ENCODE results near the gene MYO3B. TPM values are rescaled to one million over a fixed set of nuclear protein-coding genes. Genes with fewer than 3 reads are reported as not detected.

MYO3B gene
- 0.15 TPM for polyA plus RNA-seq (2012; ENCODE audit: insufficient read length, low read depth)

DNA sequence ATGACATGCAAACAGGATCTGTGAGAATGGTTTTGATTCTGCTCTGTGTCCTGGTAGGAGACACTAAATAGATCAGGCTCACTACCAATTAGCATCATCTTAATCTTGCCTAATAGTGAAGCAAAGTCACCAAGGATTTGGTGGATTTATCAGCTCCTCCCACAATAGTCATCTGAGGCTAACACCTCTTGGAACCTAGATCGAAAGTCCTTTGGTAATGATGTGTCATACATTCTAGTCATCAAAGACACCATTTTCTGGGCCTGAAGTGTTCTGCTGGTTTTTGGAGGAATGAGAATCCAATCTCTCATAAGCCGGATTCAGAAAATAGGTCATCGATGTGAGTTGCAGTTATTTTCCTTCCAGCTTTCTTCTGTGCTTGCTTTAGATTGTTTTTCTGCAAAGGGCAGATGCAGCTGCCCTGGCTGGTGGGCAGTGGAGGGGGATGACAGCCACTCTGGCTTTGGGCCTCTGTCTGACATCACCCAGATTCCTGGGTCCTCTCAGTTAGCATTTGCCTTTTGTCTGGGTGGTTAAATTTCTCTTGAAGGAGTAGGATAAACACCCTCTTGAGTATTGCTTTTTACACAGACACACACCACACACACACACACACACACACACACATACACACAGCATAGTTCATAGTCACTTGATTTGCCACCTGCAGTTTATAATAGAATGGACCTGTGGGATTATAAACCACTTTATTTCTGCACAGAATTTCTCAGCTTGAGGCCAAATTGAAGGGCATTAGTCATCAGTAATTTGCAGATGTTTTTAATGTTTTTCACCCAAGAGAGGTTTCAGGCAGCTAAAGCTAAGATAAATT, at the start of gene MYO3B:
Gene MYO3B (plus strand): TSS at position 198 of the 832 bp plus-strand sequence. CDS start 141 bp downstream, at position 339.
- TF ChIP-seq FOXP2 (optimal IDR thresholded peaks at IDR 0.05; ENCODE audit: borderline replicate concordance, extremely low read depth, extremely low read length, insufficient read depth), result no peak
- TF ChIP-seq SIN3A (IDR thresholded peaks at IDR 0.05; ENCODE audit: borderline replicate concordance, insufficient read depth, low read length), result no peak
- TF ChIP-seq, protein P1, sequence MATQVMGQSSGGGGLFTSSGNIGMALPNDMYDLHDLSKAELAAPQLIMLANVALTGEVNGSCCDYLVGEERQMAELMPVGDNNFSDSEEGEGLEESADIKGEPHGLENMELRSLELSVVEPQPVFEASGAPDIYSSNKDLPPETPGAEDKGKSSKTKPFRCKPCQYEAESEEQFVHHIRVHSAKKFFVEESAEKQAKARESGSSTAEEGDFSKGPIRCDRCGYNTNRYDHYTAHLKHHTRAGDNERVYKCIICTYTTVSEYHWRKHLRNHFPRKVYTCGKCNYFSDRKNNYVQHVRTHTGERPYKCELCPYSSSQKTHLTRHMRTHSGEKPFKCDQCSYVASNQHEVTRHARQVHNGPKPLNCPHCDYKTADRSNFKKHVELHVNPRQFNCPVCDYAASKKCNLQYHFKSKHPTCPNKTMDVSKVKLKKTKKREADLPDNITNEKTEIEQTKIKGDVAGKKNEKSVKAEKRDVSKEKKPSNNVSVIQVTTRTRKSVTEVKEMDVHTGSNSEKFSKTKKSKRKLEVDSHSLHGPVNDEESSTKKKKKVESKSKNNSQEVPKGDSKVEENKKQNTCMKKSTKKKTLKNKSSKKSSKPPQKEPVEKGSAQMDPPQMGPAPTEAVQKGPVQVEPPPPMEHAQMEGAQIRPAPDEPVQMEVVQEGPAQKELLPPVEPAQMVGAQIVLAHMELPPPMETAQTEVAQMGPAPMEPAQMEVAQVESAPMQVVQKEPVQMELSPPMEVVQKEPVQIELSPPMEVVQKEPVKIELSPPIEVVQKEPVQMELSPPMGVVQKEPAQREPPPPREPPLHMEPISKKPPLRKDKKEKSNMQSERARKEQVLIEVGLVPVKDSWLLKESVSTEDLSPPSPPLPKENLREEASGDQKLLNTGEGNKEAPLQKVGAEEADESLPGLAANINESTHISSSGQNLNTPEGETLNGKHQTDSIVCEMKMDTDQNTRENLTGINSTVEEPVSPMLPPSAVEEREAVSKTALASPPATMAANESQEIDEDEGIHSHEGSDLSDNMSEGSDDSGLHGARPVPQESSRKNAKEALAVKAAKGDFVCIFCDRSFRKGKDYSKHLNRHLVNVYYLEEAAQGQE (IDR thresholded peaks at IDR 0.05; ENCODE audit: insufficient read depth in 1 of 2, low read depth in 2 of 2, low read length in 2 of 2), result no peak
- no peak for TF ChIP-seq POLR2AphosphoS5 (IDR thresholded peaks at IDR 0.05; ENCODE audit: low read depth, low read length)
- TF ChIP-seq TAF1 (IDR thresholded peaks at IDR 0.05; ENCODE audit: borderline replicate concordance, insufficient read depth, low read length), result no peak

- TF ChIP-seq FOXP2 (optimal IDR thresholded peaks at IDR 0.05; ENCODE audit: borderline replicate concordance, extremely low read depth, extremely low read length, insufficient read depth) (no peak), TAF1 (IDR thresholded peaks at IDR 0.05; ENCODE audit: borderline replicate concordance, insufficient read depth, low read length) (no peak), SIN3A (IDR thresholded peaks at IDR 0.05; ENCODE audit: borderline replicate concordance, insufficient read depth, low read length) (no peak), POLR2AphosphoS5 (IDR thresholded peaks at IDR 0.05; ENCODE audit: low read depth, low read length) (no peak)
- TF ChIP-seq, protein P1 (IDR thresholded peaks at IDR 0.05; ENCODE audit: insufficient read depth in 1 of 2, low read depth in 2 of 2, low read length in 2 of 2), result no peak
These were observed 38.5 kb upstream of the MYO3B start for GRCh38 chr2:170139276-170139967.

DNA sequence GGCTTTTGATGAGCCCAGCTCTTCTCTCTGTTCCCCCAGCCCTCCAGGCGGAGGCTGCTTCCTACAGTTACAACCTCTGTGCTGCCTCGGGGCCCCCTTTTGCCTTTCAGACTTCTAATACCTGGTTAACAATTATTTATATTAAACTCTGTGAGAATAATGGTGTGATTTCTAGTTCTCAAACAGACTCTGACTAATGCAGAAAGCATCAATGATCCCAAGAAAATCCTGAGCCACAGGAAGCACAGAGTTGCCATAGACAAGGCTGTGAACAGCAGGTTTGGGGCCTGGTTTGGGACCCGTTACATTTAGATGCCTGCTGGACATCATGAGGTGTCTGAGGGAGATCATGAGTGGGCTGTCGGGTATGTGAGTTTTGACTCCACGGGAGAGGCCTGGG, 37.4 kb upstream of the MYO3B start:
- TF ChIP-seq FOXP2 (optimal IDR thresholded peaks at IDR 0.05; ENCODE audit: borderline replicate concordance, extremely low read depth, extremely low read length, insufficient read depth) (no peak), POLR2AphosphoS5 (IDR thresholded peaks at IDR 0.05; ENCODE audit: low read depth, low read length) (no peak), TAF1 (IDR thresholded peaks at IDR 0.05; ENCODE audit: borderline replicate concordance, insufficient read depth, low read length) (no peak)
- TF ChIP-seq, protein P1 (IDR thresholded peaks at IDR 0.05; ENCODE audit: insufficient read depth in 1 of 2, low read depth in 2 of 2, low read length in 2 of 2), result no peak

- TF ChIP-seq SIN3A (IDR thresholded peaks at IDR 0.05; ENCODE audit: borderline replicate concordance, insufficient read depth, low read length), result no peak
- no peak for TF ChIP-seq TAF1 (IDR thresholded peaks at IDR 0.05; ENCODE audit: borderline replicate concordance, insufficient read depth, low read length)
These were observed 36.1 kb upstream of the MYO3B start for GRCh38 chr2:170141865-170142264.

DNA sequence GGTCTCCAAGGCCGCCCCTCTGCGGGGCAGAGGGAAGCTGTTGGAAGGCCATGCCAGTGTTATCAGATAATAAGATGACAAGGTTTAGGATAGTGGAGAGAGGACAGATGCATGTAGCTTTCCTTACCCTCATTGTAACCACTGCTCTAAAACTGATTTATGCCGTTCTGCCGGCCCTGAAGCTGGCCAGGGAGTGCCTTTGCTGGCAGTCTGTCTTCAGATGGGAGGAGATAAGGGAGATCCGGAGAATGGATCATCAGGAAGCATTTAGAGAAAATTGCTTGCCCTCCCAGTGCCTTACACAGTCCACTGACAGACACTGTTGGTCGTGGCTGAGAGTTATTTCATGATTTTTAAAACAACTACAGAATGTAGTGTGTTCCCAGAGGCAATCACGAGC, 35.4 kb upstream of the MYO3B start:
- TF ChIP-seq TAF1 (IDR thresholded peaks at IDR 0.05; ENCODE audit: borderline replicate concordance, insufficient read depth, low read length), result no peak
- TF ChIP-seq, protein P1 (IDR thresholded peaks at IDR 0.05; ENCODE audit: insufficient read depth in 1 of 2, low read depth in 2 of 2, low read length in 2 of 2), result no peak
- TF ChIP-seq FOXP2 (optimal IDR thresholded peaks at IDR 0.05; ENCODE audit: borderline replicate concordance, extremely low read depth, extremely low read length, insufficient read depth), result no peak
- TF ChIP-seq SIN3A (IDR thresholded peaks at IDR 0.05; ENCODE audit: borderline replicate concordance, insufficient read depth, low read length), result no peak
- no peak for TF ChIP-seq POLR2AphosphoS5 (IDR thresholded peaks at IDR 0.05; ENCODE audit: low read depth, low read length)
